HG02885 (cell line): ENCODE measurements around the gene SCARB1.
A peak's percentile ranks its signal among the peaks of the same experiment; 100 is the strongest.
"Not testable (repeated sequence)": the region's sequence is repeated elsewhere in the genome, so short reads cannot be mapped to it uniquely, and the experiment has no call there.

Experiments used
- ATAC-seq: cut with Tn5 transposase; IDR thresholded peaks from one replicate; pipeline ENCODE4 v1.9.1; 2021; ENCODE audit warnings: mild to moderate bottlenecking; ENCODE audit not compliant: unreplicated experiment, poor library complexity

SCARB1 gene

DNA sequence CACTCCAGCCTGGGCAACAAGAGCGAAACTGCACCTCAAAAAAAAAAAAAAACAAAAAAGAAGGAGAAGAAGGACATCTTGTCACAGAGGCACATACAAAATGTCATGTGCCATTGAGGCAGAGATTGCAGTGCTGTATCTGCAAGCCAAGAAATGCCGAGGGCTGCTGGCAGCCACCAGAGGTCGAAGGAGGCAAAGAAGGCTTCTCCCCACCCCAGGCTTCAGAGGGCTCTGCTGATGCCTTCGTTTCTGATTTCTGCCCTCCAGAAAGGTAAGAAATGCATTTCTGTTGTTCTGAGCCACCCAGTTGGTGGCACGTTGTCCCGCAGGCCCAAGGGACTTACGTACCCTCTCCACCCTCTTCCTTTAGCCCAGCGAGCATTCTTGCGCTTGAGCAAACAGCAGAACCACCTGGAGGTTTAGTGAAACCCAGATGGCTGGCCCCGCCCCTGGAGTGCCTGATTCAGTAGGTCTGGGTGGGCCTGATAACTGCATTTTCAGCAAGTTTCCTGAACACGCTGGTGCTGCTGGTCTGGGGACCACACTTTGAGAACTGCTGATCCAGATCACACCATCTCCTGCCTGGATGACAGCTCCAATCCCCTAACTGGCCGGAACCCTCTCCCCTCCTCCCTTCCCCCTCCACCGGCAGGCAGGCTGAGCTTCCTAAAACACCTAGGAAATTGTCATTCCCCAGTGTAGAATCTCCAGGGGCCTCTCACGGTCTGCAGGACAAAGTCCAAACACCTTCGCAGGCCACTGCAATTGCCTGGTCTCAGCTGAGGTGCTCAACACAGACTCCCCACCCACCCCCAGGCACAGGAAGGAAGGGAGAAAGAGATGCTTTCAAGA is 21.1 kb upstream of the SCARB1 start:
- ATAC-seq, result peak; percentile 84

DNA sequence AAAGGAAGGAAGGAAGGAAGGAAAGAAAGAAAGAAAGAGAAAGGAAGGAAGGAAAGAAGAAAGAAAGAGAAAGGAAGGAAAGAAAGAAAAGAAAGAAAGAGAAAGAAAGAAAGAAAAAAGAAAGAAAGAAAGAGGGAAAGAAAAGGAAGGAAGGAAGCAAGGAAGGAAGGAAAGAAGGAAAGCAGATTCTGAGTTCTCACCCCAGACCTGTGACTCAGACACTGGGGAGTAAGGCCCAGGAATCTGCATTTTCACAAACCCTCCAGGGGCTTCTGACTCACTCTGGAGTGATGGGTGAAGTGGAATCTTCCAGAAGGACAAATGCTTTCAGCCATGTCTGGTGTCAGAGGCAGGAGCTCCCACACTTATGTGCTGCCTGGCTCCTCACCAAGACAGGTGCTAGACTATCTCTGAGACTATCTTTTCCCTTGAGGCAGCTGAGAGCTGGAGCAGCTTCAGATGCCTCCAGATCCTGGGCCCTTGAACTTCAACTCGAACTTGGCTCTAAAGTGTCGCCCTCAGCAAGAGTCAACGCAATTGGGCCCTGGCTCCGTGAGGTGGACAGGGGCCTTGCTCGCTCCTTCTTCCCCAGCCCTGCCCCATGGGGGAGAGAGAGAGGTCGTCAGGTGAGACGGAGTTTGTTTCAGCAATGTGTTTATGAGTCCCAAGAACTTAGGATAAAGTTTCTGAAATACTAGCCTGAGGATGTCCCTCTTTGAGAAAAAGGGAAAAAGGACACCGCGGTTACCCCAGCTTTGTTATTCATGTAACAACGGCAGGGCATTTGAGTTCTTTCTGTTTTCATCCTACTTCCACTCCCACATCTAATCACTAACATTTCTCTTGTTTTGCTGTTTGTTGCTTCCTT is 19.8 kb upstream of the SCARB1 start:
- ATAC-seq, result no peak

DNA sequence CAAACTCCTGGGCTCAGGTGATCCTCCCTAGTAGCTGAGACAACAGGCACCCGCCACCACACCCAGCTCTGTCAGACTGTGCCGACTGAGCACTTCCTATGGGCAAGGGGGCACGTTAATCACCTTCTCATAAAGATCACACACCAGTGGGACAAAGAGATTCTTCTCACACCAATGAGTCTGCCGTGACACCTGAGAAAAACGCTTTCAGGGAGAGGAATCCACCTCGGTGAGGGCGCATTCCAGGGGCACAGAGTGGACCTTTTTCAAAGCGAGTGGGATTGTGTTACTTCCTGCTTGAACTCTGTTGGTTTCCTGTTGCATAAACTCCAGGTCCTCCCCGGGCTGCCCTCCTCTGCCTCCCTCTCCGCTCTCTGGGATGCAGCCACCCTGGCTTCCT is 17.5 kb upstream of the SCARB1 start:
- no peak for ATAC-seq

DNA sequence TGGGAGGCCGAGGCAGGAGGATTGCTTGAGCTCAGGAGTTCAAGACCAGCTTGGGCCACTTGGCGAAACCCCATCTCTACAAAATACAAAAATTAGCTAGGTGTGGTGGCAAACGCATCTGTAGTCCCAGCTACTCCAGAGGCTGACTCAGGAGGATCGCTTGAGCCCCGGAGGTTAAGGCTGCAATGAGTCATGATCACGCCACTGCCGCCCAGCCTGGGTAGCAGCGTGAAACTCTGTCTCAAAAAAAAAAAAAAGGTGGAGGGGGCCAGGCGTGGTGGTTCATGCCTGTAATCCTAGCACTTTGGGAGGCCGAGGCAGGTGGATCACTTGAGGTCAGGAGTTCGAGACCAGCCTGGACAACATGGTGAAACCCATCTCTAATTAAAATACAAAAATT is 16.7 kb upstream of the SCARB1 start:
- not testable (repeated sequence) for ATAC-seq

DNA sequence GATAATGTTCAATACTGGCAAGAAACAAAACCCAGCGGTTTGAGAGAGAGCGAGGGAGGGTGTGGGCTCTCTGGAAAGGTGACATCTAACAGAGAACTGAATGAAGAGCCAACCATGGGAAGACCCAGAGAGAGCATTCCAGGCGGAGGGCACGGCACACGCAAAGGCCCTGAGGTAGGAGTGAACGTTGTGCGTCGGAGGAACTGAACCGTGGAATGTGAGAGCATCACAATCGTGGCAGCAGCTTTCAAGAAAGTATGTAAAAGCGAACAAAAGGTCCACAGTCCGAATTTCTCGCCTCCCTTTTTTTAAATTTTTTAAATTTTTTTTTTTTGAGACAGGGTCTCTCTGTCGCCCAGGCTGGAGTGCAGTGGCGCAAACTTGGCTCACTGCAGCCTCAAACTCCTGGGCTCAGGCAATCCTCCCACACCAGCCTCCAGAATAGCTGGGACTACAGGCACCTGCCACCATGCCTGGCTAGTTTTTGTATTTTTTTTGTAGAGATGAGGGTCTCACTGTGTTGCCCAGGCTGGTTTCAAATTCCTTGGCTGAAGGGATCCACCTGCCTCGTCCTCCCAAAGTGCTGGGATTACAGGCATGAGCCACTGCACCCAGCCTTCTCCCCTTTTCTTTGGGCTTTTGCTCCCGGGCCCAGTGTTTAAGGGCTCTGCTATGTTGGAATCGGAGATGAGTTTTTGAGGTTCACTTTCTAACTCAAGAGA is 15.3 kb upstream of the SCARB1 start:
- no peak for ATAC-seq

DNA sequence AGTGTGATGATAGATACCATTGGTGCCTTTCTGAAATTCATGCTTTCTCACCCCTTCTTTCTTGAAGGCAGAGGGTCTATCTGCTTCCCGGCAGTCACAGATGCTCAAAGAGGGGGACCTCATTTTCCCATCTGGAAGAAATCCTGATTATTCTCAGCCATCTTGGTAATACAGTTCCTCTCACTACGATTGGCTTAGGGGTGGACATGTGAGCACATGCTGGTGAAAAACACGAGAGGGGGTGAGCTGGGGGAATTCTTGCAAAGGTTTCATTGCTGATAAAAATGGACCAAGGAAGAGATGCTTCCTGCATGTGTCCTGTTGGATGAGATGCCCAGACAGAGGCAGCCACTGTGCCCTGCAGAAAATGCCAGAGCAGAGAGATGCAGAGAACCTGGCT is 13.8 kb upstream of the SCARB1 start:
- ATAC-seq, result no peak

DNA sequence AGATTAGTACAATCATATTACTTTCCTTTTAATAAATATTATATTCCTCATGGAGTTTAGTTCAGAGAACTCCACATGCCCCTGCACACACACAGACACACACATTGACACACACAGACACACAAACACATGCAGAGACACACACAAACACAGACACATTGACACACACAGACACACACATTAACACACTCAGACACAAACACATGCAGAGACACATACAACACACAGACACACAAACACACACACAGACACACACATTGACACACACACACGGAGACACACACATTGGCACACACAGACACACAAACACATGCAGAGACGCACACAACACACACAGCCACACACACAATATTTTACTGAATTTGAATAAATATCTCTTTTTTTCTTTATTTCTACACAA is 12.5 kb upstream of the SCARB1 start:
- no peak for ATAC-seq

DNA sequence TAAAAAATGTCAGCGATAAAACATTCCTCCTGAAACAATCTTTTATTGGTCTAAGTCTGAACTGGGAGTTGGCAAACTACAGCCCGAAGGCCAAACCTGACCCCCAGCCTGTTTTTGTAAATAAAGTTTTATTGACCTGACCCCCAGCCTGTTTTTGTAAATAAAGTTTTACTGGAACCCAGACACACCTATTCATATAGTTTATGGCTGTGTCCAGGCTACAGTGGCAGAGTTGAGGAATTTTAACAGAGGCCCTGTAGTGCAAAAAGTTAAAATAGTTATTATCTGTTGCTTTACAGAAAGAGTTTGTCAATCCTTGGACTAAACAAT is 12.1 kb upstream of the SCARB1 start:
- no peak for ATAC-seq

DNA sequence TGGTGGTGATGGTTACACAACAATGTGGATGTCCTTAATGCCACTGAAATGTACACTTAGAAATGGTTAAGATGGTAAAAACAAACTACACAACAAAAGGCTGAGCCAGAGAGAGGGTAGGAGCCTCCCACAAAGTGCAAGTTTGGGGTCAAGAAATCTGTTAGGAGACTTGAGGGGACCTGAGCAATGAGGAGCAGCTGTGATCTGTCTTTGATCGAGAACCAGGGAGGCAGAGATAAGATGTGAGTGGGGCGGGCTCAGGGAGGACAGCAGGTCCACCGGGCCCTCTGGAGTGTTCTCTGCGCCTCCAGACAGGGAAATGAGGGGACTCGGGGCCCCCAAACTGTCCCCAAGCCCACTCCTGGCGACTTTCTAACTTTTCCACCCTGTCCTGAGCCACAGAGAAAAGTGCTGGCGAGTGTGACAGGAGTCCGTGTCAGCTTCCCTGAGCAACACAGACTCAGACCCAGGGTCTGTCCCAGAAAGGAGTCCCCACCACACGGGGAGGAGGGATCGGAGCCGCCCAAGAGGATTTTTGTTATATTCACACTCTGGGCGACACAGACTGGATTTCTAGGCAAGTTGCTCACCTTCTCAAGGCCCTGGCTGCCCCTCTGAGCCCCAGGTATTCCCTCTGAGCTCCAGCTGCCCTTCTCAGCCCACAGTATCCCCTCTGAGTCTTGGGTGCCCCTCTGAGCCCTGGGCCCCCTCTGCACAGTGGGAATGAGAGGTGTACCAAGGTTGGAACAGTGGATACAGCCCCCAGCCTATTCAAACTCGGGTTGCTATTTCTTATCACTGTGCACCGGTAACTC is 11.5 kb upstream of the SCARB1 start:
- ATAC-seq, result no peak

DNA sequence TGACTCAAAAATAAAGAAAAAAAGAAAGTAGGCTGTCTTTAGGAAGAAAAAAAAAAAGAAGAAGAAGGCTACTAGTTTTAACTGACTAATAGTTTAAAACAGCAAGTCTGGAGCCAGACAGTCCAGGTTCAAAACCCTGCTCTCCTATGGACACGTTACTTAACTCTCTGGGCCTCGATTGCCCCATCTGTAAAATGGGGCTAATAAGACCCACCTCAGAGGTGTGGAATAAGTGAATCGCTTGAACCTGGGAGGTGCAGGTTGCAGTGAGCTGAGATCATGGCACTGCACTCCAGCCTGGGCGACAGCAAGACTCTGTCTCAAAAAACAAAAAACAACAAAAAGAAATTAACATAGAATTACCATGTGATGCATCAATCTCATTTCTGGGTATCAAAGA is 10.5 kb upstream of the SCARB1 start:
- ATAC-seq, result no peak

DNA sequence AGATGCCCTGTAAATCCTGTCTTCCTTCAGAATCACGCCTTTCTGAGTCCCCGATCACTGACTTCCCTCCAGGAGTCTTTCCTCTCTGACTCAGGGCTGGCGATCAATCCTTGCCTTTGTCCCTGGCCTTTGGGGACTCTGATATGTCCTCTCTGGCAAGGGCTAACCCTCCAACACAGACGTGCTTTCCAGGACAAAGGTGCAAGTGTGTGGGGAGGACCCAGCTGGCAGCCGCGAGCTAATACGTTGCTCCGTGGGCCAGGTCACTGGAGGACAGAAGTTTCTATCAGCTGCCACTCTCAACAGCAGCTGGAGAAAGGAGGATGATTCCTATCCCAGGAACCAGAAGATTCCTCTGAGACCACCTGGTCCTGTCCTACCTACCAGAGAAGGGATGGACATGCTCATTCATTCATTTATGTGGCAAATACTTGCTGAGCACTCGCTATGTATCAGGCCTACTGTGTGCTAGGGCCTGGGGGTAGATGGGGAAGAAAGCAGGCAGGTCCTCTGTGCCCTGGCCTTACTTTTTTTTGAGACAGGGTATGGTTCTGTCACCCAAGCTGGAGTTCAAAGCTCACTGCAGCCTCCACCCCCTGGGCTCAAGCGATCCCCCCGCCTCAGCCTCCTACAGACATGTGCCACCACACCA is 8.5 kb upstream of the SCARB1 start:
- no peak for ATAC-seq

DNA sequence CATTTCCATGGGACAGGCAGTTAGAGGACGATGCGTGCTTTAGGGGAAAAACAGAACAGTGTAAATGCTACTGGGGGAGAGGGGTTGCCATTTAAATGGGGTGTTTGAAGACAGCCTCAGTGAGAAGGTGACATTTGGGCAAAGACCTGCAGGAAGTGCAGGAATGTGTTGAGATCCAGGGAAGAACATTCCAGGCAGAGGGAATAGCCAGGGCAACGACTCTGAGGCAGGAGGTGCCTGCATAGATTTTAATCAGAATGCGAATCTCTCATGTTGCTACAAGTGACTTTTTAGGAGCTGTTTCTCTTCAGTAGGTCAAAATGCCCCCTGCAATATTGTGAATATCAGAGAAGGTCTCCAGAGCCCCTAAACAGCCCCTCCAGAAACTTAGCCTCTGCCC is 7.6 kb upstream of the SCARB1 start:
- no peak for ATAC-seq

DNA sequence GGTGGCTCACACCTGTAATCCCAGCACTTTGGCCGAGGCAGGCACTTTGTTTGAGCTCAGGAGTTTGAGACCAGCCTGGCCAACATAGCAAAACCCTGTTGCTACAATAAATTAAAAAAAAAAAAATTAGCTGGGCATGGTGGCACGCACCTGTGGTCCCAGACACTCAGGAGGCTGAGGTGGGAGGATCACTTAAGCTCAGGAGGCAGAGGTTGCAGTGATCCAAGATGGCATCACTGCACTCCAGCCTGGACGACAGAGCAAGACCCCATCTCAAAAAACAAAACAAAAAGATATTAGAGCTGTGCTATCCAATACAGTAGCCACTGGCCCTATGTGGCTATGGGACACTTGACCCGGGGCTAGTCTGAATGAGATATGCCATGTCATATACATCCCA is 6.9 kb upstream of the SCARB1 start:
- no peak for ATAC-seq

DNA sequence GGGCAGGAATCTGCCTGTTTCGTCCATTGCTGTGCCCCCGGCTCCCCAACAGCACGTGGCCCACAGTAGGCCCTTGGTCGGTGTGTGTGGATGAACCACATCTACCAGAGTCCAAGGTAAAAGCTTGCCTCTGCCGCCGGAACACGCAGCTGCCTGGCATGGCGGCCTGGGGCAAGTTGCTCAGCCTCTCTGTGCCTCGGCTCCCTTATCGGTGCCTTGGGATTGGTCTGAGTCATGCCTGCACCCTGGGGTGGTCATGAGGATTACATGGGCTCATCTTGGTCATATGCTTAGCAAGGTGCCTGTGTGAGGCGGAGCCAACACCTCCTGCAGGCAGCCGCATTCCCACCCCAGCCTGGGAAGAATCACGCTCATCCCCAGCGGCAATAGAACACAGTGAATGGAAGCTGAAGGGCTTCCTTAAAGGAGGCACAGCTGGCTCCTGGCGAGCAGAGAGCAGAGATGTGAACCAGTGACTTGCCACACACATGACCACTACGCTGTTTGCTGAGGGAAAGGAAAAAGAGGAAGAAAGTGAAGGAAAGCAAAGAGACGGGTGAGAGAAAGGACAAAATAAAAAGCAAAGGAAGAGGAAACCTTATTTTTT is 5.5 kb upstream of the SCARB1 start:
- no peak for ATAC-seq

DNA sequence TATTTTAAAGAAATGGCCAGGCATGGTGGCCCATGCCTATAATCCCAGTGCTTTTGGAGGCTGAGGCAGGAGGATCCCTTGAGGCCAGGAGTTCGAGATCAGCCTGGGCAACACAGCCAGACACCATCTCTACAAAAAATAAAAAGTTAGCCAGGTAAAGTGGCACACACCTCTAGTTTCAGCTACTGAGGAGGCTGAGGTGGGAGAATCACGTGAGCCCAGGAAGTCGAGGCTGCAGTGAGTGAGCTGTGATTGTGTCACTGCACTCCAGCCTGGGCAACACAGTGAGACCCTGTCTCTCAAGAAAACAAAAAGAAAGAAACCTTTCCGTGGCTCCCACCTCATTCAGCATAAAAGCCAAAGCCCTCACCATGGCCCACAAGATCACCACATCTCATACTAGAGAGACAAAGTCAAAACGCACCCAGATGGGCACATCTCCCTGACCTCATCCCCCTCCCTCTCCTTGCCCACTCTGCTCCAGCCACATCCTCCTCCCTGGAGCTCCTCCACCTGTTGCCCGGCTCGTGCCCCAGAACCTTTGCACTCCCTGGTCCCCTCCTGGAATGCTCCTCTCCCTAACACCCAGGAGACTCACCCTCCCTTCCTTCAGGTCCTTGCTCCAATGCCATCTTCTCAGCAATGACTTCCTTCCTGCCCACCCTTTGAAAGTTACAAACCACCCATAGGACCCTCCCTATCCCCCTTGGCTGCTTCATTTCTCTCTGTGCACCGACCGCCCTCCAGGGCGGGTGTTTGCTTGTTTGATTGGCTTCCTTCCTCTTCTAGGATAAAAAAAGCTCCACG is 4.8 kb upstream of the SCARB1 start:
- no peak for ATAC-seq

DNA sequence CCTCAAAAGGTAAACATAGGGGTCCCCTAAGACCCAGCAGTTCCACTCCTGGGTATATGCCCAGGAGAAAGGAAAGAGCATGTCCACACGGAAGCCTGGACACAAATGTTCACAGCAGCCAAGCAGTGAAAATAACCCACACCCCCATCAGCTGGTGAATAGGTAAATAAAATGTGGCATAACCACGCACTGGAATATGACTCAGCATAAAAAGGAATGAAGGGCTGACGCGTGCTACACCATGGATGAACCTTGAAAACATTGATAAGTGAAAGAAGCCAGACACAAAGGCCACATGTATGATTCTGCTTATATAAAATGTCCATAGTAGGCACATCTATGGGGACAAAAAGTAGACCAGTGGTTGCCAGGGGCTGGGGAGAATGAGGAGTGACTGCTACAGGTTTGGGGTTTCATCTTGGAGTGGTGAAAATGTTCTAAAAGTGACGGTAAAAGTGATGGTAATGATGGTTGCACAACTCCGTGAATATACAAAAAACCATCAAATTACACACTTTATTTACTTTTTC is 3.8 kb upstream of the SCARB1 start:
- no peak for ATAC-seq

DNA sequence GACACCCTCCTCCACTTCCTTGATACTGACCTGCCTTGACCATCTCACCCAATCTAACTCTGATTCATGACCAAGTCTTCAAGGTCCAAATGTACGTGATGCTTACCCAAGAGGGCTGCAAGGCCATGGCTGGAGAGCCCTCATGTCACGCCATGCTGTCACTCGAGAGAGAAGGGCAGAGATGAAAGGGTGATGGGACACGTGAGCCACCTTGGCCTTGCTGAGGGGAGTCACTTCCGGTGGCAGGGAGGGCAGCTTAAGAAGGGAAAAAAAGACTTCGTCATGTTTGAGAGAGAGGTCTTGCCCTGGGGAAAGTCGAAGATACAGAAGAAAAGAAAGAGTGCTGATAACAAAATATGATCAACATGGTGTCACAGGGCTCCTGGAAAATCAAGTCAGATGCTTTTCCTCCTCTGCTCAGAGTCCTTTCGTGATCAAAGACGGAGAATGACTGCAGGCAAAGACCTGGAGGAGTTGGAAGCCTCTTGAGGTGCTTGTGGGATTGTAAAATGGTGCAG is 3.3 kb upstream of the SCARB1 start:
- no peak for ATAC-seq
